ENCODE data around the gene HIVEP1.

GRCh38 chr6:12178521-12178920 lies 166.4 kb downstream of the HIVEP1 start:
- TF ChIP-seq CTCF (IDR thresholded peaks at IDR 0.05) (no peak), ZFX (IDR thresholded peaks at IDR 0.05; ENCODE audit: borderline replicate concordance) (no peak)
